NCI-H69 (cell line): Measurements from ENCODE around the gene CCDC57.

Experiments
- DNase-seq: peaks from one replicate; lab custom pipeline; 2025; lab: John Stamatoyannopoulos, UW

CCDC57 gene

GRCh38 chr17:82091264-82092066, 121.2 kb downstream of the CCDC57 start:
- no peak for DNase-seq

GRCh38 chr17:82090549-82091263, 121.9 kb downstream of the CCDC57 start:
- no peak for DNase-seq

GRCh38 chr17:82089723-82090548, 122.7 kb downstream of the CCDC57 start:
- no peak for DNase-seq

- DNase-seq = no peak
Measured at GRCh38 chr17:82088838-82089722, 123.6 kb downstream of the CCDC57 start.

- DNase-seq = no peak
Measured at GRCh38 chr17:82087961-82088837, 124.4 kb downstream of the CCDC57 start.

GRCh38 chr17:82086941-82087906, 125.4 kb downstream of the CCDC57 start:
- no peak for DNase-seq

- DNase-seq = no peak
Measured at GRCh38 chr17:82085931-82086764, 126.5 kb downstream of the CCDC57 start.

- no peak for DNase-seq
Measured at GRCh38 chr17:82085031-82085861, 127.4 kb downstream of the CCDC57 start.

- DNase-seq = no peak
Measured at GRCh38 chr17:82084373-82085030, 128.1 kb downstream of the CCDC57 start.

- DNase-seq = no peak
Measured at GRCh38 chr17:82083533-82084359, 128.9 kb downstream of the CCDC57 start.

GRCh38 chr17:82083009-82083408, 129.6 kb downstream of the CCDC57 start:
- no peak for DNase-seq

- no peak for DNase-seq
Measured at GRCh38 chr17:82082456-82082855, 130.2 kb downstream of the CCDC57 start.

- DNase-seq = no peak
Measured at GRCh38 chr17:82081966-82082365, 130.7 kb downstream of the CCDC57 start.

GRCh38 chr17:82081546-82081945, 131.1 kb downstream of the CCDC57 start:
- no peak for DNase-seq

- no peak for DNase-seq
Measured at GRCh38 chr17:82080789-82081464, 131.7 kb downstream of the CCDC57 start.
